Colon (tissue), 2 donors: ENCODE measurements around the gene ANKFY1.

ENCODE experiments used
- FAIRE-seq: peaks from 2 replicates; lab custom pipeline; 2012; peaks lifted over from hg19 to GRCh38; lab: Jason Lieb, UNC
- donor health status: control.
- donor health status: control.

The ANKFY1 gene

DNA sequence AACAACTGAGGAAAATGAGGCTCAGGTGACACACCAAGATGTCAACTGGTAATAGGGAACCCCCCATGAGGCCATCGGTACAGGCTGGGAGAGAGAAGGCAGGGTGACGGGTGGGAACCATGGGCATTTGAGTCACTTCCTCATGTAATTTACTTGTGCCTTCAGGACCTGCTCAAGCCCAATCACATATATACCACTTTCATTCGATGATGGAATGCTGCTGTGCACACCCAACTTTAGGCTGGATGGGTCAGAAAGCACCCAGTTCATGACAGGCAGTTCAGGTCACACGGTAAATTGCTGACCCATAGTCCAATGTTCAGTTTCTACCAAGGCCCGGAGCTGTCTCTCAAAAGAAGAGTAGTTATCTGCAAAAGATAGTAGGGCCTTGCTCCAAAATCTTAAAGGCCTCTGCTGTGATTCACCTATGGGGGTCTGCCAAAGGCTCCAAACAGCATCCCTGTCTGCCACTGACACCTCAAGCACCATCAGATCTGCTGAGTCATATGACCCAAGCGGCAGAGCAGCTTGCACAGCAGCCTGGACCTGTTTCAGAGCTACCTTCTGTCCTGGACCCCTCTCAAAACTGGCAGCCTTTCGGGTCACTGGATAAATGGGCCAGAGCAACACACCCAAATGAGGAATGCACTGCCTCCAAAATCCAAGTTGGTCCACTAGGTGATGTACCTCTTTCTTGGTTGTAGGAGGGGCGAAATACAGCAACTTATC, 145.6 kb downstream of the ANKFY1 start:
- FAIRE-seq = no peak

DNA sequence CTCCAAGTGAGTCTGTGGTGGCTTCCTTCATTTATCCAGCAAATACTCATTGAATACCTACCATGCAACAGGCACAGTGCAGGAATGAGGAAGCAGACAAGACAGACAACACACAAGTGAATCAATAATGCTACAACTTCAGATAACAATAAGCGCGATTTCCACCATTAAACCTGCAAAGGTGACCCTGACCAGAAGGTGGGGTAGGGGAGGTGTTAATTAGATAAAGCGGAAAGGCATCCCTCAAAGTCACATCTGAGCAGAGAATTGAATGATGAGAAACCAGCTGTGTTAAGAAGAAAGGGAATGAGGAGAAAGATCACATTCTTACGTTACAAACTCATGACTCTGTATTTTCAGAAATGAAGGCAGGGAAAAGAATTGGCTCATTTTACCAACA, 147.3 kb downstream of the ANKFY1 start:
- no peak for FAIRE-seq
